ENCODE measurements around the gene KCNH3. TPM values are rescaled to one million over a fixed set of nuclear protein-coding genes. Genes with fewer than 3 reads are reported as not detected.

The KCNH3 gene
- total and polyA plus RNA-seq, 2 experiments from 2014 or later, result 0.21 to 0.52 TPM

DNA sequence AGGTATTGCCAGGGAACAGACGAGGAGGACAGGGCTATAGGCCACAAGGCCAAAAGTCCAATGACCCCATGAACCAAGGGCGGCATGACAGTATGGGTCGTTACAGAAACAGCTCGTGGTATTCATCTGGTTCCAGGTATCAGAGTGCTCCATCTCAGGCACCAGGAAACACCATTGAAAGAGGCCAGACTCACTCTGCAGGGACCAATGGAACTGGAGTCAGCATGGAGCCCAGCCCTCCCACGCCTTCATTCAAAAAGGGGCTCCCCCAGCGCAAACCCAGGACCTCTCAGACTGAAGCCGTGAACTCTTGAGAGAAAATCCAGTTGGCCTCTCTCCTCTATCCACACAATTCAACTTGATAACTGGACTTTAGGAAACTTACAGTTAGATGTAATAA is 12.9 kb upstream of the KCNH3 start:
- Histone ChIP-seq H4K20me1 (replicated peaks; ENCODE audit: insufficient read depth) (no peaks in the 10 kb centered on the region; the same call in 1 of the 2 replicates), H3K27me3 (ENCODE audit: insufficient read depth) (no peaks in the 10 kb centered on the region), H3K79me2 (replicated peaks; ENCODE audit: insufficient read depth) (no peaks in the 10 kb centered on the region), H3K4me2 (no peak overlapping the region), H3F3A (replicated peaks; ENCODE audit: low read depth) (no peaks in the 10 kb centered on the region), H3K9me2 (ENCODE audit: insufficient read depth) (no peaks in the 10 kb centered on the region), H3K36me3 (ENCODE audit: insufficient read depth) (no peaks in the 10 kb centered on the region), H2AFZ (no peak overlapping the region), H3K27ac (ENCODE audit: low read depth) (no peak overlapping the region), H3K4me3 (no peak overlapping the region), H3K4me1 (ENCODE audit: insufficient read depth) (peaks cover 6% of the 10 kb centered on the region; the same call in 1 of the 2 replicates)
- H3K4me3 Mint-ChIP-seq, result no peak overlapping the region
- H3K36me3 Mint-ChIP-seq (ENCODE audit: low read depth), result peaks cover 21% of the 10 kb centered on the region
- no peaks in the 10 kb centered on the region for H3K27me3 Mint-ChIP-seq (ENCODE audit: insufficient read depth, low read depth, poor library complexity)
- DNase-seq (ENCODE audit: low spot score), result no peak
- no peaks in the 10 kb centered on the region for H3K9me3 Mint-ChIP-seq
- TF ChIP-seq JUNB (IDR thresholded peaks at IDR 0.05; ENCODE audit: unreplicated experiment), result no peak
- TF ChIP-seq, protein P1, sequence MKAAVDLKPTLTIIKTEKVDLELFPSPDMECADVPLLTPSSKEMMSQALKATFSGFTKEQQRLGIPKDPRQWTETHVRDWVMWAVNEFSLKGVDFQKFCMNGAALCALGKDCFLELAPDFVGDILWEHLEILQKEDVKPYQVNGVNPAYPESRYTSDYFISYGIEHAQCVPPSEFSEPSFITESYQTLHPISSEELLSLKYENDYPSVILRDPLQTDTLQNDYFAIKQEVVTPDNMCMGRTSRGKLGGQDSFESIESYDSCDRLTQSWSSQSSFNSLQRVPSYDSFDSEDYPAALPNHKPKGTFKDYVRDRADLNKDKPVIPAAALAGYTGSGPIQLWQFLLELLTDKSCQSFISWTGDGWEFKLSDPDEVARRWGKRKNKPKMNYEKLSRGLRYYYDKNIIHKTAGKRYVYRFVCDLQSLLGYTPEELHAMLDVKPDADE (IDR thresholded peaks at IDR 0.05), result no peak
- TF ChIP-seq, protein P2, sequence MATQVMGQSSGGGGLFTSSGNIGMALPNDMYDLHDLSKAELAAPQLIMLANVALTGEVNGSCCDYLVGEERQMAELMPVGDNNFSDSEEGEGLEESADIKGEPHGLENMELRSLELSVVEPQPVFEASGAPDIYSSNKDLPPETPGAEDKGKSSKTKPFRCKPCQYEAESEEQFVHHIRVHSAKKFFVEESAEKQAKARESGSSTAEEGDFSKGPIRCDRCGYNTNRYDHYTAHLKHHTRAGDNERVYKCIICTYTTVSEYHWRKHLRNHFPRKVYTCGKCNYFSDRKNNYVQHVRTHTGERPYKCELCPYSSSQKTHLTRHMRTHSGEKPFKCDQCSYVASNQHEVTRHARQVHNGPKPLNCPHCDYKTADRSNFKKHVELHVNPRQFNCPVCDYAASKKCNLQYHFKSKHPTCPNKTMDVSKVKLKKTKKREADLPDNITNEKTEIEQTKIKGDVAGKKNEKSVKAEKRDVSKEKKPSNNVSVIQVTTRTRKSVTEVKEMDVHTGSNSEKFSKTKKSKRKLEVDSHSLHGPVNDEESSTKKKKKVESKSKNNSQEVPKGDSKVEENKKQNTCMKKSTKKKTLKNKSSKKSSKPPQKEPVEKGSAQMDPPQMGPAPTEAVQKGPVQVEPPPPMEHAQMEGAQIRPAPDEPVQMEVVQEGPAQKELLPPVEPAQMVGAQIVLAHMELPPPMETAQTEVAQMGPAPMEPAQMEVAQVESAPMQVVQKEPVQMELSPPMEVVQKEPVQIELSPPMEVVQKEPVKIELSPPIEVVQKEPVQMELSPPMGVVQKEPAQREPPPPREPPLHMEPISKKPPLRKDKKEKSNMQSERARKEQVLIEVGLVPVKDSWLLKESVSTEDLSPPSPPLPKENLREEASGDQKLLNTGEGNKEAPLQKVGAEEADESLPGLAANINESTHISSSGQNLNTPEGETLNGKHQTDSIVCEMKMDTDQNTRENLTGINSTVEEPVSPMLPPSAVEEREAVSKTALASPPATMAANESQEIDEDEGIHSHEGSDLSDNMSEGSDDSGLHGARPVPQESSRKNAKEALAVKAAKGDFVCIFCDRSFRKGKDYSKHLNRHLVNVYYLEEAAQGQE (IDR thresholded peaks at IDR 0.05; ENCODE audit: unreplicated experiment), result no peak
- no peak for TF ChIP-seq ZNF331 (CRISPR knock-in tag; IDR thresholded peaks at IDR 0.05; ENCODE audit: low read depth)
- TF ChIP-seq ZNF114 (CRISPR knock-in tag; IDR thresholded peaks at IDR 0.05), result no peak
- no peak for TF ChIP-seq CREB1 (CRISPR knock-in tag; IDR thresholded peaks at IDR 0.05; ENCODE audit: low read depth)
- H3K4me1 Mint-ChIP-seq, result peaks cover 8% of the 10 kb centered on the region; the same call in 2 of the 3 replicates
- ATAC-seq, result no peak
- H3K27ac Mint-ChIP-seq, result no peak overlapping the region

DNA sequence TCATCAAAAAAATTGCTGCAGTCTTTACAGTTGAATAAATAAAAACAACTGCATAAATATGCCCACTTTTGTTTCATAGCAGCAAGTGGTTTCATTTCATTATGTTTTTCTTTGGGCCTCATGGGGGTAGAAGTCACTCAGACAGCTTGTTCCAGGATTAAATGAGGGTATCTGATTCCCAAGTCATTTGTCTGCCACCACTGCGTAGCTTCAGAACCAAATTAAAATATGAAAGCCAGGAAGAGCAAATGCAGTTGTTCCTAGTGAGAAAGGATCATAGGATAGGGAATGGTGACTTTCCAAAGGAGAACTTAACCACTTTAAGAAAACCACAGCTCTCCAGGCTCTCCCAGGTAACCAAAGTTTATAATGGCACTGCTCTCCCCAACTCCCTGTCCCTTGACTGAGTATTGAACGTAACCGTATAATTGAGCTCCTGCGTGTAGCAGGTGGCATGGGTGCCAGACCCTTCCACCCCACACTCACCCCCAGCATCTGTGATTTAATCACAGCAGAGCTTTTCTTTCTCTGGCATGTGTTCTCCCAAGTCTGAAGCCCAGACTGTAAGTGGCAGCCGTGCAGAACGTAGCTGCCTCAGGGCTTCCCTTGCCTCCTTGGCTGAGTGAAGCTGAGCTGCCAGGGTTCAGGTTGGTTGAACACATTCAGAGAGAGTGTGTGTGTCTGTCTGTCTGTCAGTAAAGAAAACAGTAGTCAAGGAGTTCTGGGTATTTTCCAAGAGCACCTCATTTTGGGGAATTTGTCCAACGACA is 11.3 kb upstream of the KCNH3 start:
- ATAC-seq (peak; percentile 21; the same call in 2 of the 3 replicates), DNase-seq (ENCODE audit: low spot score) (no peak)
- H3K4me1 Mint-ChIP-seq, result peaks cover 8% of the 10 kb centered on the region; the same call in 2 of the 3 replicates
- no peak overlapping the region for H2AFZ ChIP-seq
- H3K4me3 ChIP-seq, result no peak overlapping the region
- H3K4me2 ChIP-seq, result no peak overlapping the region
- no peak overlapping the region for H3K27ac ChIP-seq (ENCODE audit: low read depth)
- H3K27me3 Mint-ChIP-seq (ENCODE audit: insufficient read depth, low read depth, poor library complexity), result no peaks in the 10 kb centered on the region
- H3K27ac Mint-ChIP-seq, result 0 out of 2 replicates have a peak overlapping the region, but pooled peaks have one; percentile 5
- H3K36me3 Mint-ChIP-seq (ENCODE audit: low read depth), result peaks cover 21% of the 10 kb centered on the region
- H3K9me2 ChIP-seq (ENCODE audit: insufficient read depth), result no peaks in the 10 kb centered on the region
- H3K4me3 Mint-ChIP-seq, result no peak overlapping the region
- H3K79me2 ChIP-seq (replicated peaks; ENCODE audit: insufficient read depth), result no peaks in the 10 kb centered on the region
- no peaks in the 10 kb centered on the region for H3F3A ChIP-seq (replicated peaks; ENCODE audit: low read depth)
- peaks cover 6% of the 10 kb centered on the region; the same call in 1 of the 2 replicates for H3K4me1 ChIP-seq (ENCODE audit: insufficient read depth)
- H3K27me3 ChIP-seq (ENCODE audit: insufficient read depth), result peaks cover 4% of the 10 kb centered on the region; the same call in 1 of the 2 replicates
- no peaks in the 10 kb centered on the region for H3K9me3 Mint-ChIP-seq
- no peaks in the 10 kb centered on the region for H3K36me3 ChIP-seq (ENCODE audit: insufficient read depth)
- H4K20me1 ChIP-seq (replicated peaks; ENCODE audit: insufficient read depth), result no peaks in the 10 kb centered on the region
- TF ChIP-seq POLR2AphosphoS5 (IDR thresholded peaks at IDR 0.05; ENCODE audit: low read depth) (no peak), EZH2phosphoT487 (IDR thresholded peaks at IDR 0.05; ENCODE audit: unreplicated experiment) (no peak), ZNF331 (CRISPR knock-in tag; IDR thresholded peaks at IDR 0.05; ENCODE audit: low read depth) (no peak), STAT1 (IDR thresholded peaks at IDR 0.05; ENCODE audit: unreplicated experiment) (no peak)
- TF ChIP-seq, protein P3, sequence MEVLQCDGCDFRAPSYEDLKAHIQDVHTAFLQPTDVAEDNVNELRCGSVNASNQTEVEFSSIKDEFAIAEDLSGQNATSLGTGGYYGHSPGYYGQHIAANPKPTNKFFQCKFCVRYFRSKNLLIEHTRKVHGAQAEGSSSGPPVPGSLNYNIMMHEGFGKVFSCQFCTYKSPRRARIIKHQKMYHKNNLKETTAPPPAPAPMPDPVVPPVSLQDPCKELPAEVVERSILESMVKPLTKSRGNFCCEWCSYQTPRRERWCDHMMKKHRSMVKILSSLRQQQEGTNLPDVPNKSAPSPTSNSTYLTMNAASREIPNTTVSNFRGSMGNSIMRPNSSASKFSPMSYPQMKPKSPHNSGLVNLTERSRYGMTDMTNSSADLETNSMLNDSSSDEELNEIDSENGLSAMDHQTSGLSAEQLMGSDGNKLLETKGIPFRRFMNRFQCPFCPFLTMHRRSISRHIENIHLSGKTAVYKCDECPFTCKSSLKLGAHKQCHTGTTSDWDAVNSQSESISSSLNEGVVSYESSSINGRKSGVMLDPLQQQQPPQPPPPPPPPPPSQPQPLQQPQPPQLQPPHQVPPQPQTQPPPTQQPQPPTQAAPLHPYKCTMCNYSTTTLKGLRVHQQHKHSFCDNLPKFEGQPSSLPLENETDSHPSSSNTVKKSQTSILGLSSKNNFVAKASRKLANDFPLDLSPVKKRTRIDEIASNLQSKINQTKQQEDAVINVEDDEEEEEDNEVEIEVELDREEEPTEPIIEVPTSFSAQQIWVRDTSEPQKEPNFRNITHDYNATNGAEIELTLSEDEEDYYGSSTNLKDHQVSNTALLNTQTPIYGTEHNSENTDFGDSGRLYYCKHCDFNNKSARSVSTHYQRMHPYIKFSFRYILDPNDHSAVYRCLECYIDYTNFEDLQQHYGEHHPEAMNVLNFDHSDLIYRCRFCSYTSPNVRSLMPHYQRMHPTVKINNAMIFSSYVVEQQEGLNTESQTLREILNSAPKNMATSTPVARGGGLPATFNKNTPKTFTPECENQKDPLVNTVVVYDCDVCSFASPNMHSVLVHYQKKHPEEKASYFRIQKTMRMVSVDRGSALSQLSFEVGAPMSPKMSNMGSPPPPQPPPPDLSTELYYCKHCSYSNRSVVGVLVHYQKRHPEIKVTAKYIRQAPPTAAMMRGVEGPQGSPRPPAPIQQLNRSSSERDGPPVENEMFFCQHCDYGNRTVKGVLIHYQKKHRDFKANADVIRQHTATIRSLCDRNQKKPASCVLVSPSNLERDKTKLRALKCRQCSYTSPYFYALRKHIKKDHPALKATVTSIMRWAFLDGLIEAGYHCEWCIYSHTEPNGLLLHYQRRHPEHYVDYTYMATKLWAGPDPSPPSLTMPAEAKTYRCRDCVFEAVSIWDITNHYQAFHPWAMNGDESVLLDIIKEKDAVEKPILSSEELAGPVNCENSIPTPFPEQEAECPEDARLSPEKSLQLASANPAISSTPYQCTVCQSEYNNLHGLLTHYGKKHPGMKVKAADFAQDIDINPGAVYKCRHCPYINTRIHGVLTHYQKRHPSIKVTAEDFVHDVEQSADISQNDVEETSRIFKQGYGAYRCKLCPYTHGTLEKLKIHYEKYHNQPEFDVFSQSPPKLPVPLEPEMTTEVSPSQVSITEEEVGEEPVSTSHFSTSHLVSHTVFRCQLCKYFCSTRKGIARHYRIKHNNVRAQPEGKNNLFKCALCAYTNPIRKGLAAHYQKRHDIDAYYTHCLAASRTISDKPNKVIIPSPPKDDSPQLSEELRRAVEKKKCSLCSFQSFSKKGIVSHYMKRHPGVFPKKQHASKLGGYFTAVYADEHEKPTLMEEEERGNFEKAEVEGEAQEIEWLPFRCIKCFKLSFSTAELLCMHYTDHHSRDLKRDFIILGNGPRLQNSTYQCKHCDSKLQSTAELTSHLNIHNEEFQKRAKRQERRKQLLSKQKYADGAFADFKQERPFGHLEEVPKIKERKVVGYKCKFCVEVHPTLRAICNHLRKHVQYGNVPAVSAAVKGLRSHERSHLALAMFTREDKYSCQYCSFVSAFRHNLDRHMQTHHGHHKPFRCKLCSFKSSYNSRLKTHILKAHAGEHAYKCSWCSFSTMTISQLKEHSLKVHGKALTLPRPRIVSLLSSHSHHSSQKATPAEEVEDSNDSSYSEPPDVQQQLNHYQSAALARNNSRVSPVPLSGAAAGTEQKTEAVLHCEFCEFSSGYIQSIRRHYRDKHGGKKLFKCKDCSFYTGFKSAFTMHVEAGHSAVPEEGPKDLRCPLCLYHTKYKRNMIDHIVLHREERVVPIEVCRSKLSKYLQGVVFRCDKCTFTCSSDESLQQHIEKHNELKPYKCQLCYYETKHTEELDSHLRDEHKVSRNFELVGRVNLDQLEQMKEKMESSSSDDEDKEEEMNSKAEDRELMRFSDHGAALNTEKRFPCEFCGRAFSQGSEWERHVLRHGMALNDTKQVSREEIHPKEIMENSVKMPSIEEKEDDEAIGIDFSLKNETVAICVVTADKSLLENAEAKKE (CRISPR knock-in tag; IDR thresholded peaks at IDR 0.05), result no peak

All from GM23338 (cell line).